IPS DF 4.7 (cell line): ENCODE results near the gene ZNF814.
"Not testable (repeated sequence)": the region's sequence is repeated elsewhere in the genome, so short reads cannot be mapped to it uniquely, and the experiment has no call there.

Source experiments
- DNase-seq: peaks from one replicate; pipeline ENCODE4 v3.0.0-alpha.2; 2013; ENCODE audit warnings: low spot score; ENCODE audit errors: extremely low read depth

ZNF814 gene

DNA sequence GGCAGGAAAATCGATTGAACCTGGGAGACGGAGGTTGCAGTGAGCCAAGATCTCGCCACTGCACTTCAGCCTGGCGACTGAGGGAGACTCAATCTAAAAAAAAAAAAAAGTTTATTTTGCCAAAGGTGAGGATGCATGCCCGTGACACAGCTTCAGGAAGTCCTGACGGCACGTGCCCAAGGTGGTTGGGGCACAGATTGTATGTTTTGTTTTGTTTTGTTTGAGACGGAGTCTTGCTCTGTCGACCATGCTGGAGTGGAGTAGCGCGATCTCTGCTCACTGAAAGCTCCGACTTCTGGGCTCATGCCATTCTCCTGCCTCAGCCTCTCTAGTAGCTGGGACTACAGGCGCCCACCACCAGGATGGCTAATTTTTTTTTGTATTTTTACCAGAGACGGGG, 70.9 kb downstream of the ZNF814 start:
- no peak for DNase-seq

DNA sequence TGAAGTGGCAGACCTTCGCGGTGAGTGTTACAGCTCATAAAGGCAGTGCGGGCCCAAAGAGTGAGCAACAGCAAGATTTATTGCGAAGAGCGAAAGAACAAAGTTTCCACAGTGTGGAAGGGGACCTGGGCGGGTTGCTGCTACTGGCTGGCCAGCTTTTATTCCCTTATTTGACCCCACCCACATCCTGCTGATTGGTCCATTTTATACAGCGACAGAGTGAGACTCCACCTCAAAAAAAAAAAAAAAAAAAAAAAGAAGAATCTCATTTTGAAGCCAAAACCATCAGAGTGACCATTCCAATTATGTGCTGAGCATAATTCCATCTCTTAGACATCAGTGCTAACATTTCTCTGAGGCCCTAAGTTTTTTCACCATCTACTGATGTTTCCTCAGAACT, 72.2 kb downstream of the ZNF814 start:
- DNase-seq, result no peak

DNA sequence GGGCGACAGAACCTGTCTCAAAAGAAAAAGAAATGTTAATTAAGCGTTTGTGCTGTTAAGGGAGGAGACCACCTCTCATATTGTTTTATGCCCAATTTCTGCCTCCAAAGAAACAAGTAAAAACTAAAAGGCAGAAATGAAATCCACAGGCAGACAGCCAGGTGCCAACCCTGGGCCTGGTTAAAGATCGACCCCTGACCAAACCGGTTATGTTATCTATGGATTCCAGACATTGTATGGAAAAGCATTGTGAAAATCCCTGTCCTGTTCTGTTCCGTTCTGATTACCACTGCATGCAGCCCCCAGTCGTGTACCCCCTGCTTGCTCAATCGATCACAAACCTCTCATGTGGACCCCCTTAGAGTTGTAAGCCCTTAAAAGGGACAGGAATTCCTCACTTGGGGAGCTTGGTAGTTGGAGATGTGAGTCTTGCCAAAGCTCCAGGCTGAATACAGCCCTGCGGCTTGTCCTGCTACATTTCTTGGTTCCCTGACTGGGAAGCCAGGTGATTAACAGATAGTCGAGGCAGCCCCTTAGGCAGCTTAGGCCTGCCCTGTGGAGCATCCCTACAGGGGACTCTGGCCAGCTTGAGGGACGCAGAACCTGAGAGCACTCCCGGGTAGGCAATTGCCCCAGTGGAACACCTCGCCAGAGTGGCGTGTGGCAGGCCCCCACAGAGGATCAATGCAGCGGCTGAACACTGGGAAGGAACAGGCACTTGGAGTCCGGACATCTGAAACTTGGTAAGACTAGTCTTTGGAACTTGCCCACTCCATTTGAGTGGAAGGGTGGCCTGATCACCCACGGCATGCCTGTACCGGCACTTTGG, 73.4 kb downstream of the ZNF814 start:
- DNase-seq, result no peak

DNA sequence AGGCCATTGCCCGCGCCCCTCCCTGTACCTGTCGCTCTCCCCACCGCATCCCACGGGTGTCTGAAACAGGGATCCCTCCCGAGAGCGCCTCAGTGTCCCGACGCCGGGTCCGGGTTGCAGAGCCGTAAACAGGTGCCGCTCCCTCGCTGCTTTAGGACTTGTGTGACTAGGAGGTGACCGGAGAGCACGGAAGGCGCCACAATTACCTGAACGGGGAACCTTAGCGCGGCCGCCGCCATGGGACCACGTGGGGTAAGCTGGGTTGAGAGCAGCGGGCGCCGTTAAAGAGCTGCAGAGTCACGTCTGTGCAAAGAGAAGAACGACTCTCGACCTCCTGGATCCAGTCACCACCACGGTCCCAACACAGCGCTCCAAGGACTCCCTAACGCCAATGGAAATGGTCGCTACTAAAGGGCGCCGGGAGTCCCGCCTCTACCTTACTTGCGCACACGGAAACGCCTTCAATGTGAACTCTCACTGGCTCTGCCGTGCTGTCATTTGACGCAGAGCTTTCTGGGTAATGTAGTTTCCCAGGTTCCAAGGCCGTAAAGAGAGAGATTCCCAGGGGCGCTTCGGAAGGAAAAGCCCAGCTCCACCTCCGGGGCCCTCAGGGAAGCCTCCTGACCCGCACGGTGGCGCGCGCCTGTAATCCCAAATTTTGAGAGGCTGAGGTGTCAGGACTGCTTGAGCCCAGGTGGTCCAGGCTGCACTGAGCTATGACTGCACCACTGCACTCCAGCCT, 74.2 kb downstream of the ZNF814 start, which contains the start of gene ZNF552:
ZNF552 (minus strand) TSS at position 409 of the 742 bp plus-strand sequence; CDS start at position 239, 170 bp downstream.
- peak; percentile 90 for DNase-seq

DNA sequence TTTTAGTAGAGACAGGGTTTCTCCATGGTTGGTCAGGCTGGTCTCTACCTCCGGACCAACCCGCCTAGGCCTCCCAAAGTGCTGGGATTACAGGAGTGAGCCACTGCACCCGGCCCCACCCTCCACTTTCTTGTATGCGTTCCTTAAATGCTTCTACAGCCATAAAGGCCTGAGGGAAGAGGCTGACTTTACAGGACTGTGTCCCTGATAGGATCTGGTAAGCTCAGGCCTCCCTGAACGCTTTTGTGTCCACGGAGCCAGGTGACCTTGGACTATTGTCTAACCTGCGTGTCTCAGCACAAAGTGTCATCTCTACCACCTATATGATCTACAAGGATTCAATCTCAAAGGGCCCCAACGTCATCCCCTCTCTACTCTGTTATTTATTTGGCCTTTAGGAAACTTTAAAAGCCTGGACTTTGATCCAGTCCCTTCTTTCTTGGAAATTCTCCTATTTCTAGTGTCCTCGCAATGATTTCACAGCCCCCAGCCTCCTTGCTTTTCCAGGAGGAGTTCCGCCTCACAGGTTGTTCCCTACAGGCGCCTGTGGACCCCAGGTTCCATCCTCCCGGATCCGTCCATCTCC, 74.8 kb downstream of the ZNF814 start:
- DNase-seq, result no peak

DNA sequence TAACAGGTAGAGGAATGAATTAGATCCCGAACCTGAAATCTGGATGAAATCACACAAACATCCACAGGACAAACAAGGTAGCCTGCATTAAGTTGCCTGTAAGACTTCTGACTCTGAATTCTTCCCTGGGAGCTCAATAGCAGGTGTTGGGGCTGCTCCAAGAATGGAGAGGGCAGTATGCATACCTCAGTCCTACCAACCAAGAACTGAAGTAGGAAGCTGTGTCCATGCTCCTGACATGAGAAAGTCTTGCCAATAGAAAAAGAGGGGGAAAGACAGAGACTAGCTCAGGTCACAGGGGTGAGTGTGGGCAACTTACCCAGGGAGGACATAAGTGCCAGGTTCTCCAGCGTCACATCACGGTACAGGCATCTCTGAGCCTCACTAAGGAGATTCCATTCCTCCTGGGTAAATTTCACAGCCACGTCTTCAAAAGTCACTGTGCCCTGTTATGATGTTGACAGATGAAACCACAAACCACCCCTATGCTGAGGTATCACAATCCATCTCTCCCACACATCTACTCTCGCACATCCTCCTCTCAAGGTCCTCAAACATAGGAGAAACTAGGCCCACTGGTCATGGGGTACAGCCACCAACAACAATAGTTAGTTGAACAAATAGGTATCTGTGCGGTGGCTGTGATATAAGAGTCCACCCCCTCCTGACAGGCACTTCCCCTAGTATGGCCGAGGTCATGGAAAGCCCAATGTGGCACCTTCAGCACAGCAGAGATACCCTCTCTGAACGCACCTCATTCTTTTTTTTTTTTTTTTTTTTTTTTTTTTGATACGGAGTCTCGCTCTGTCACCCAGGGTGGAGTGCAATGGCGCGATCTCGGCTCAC, 75.6 kb downstream of the ZNF814 start:
- DNase-seq, result not testable (repeated sequence)

DNA sequence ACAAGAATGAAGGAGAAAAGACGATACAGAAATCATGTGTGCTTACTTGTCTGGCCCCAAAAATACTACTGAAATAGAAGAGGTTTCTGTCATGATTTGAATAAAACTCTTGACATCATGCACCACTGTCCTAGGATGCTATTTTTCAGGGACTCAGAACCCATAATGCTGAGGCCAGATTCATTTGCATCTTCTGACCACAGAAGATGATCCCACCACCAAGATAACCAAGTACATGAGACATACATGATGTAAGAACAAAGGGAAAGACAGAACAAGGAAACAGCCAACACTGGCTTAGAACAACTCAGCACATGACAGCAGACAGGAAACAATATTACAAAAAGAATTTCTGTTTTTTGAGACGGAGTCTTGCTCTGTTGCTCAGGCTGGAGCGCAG, 76.6 kb downstream of the ZNF814 start:
- DNase-seq, result no peak

DNA sequence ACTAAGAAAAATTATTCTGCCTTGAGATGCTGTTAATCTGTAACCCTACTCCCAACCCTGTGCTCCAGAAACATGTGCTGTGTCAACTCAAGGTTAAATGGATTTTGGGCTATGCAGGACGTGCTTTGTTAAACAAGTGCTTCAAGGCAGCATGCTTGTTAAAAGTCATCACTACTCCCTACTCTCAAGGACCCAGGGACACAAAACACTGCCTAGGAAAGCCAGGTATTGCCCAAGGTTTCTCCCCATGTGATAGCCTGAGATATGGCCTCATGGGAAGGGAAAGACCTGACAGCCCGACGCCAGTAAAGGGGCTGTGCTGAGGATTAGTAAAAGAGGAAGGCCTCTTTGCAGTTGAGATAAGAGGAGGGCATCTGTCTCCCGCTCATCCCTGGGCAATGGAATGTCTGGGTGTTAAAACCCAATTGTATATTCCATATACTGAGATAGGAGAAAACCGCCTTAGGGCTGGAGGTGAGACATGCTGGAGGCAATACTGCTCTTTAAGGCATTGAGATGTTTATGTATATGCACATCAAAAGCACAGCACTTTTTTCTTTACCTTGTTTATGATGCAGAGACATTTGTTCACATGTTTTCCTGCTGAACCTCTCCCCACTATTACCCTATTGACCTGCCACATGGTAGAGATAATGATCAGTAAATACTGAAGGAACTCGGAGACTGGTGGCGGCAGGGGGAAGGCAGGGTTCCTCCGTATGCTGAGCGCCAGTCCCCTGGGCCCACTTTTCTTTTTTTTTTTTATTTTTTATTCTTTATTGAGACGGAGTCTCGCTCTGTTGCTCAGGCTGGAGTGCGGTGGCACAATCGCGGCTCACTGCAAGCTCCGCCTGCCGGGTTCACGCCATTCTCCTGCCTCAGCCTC, 78.2 kb downstream of the ZNF814 start:
- DNase-seq, result not testable (repeated sequence)

DNA sequence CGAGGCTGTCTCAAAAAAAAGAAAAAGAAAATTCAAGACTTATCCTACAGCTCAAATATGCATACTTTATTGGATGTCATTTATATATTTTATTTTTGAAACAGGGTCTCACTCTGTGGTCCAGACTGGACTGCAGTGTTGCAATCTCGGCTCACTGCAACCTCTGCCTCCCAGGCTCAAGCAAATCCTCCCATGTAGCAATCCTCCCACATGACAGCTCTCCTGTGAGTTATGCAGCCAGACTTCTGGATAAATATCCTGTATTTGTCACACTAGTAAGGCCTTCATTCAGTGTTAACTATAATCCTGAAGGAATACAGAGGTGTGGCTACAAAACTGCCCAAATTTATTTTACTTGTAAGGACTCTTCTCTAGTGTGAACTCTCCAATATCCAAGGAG, 81.3 kb downstream of the ZNF814 start:
- DNase-seq, result no peak

DNA sequence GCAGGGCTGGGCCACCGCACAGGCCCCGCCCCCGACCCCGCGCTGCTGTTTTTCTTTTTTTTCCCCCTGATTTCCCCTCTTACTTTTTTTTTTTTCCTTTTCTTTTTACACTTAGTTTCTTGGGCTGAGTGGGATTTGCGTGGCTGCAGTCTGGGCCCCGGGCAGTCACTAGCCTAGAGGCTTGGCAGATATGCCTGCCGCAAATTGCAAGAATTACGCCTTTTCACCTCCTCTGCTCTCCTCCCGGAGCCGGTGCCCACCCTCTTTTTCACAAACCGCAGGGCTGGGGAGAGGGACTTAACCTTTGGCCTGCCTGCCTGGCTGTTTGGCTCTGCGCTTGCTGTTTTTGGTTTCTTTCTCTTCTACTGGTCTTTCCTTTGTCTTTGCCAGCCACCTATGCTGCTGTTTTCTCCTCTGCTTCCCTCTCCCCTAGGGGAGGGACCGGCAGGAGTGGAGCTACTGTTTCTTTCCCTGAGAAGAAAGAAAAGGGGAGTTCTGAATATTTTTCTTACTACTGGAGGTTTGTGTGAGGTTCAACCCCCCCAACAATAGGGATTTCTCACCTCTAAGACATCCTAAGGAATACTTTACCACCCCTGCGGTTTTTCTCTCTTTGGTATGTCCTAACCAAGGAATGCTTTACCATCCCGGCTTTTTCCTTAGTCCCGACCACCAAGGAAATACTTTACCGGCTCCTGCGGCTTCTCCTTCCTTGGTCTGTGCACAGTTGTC, 85.1 kb downstream of the ZNF814 start:
- no peak for DNase-seq

DNA sequence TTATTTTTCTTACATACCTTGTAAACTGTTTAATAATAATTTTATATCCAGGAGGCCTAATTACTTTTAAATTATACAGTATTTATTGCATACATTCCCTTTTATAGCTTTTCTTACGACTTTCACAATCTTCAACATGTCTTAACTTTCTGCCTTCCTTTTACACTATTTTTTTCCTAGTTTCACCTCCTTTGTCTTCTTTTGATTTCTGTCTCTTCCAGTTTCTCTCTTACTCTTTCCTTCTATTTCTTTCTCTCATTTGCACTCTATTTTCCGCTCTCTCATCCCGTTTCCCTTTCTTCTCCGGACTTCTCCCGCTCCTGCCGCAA, 85.6 kb downstream of the ZNF814 start:
- DNase-seq, result no peak

DNA sequence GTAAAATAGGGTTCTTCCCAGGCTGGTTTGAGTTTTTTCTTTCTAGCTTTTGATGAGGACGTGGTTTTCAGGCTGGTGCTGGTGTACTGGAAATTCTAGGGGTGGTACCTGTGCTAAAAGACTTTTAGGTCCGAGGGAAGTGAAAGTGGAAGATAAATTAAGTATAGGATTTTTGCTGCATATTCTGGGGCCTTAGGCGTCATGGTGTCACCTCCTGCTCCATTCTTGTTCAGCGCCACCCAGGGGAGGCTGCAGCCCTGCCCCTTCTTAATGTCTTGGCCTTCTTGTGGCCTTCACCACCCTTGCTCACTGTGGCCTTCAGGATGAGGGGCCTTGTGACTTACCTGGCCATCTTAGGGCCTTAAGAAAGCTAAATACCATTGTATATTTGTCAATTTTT, 86.6 kb downstream of the ZNF814 start:
- no peak for DNase-seq

DNA sequence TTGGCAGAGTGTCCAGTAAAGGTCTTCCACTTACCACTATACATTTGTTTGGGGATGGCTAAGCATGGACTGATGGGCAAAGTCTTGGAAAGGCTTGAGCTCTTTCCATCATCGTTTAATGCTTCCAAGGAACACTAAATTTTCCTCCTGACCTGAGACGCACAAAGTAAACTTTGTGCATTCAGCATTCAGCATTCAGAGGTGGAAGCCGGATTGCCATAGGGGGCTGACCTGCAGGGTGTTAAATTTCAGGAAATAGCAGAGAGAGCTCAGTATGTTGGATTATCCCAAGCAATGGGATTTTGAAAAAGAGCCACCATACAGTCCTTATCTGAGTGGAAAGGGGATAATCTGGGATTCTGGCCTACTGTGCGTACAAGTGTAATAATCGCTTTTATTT, 88.1 kb downstream of the ZNF814 start:
- DNase-seq, result no peak
